Measurements from ENCODE around the gene LBX1. TPM values are rescaled to one million over a fixed set of nuclear protein-coding genes. Genes with fewer than 3 reads are reported as not detected.

The LBX1 gene
- polyA plus RNA-seq, 4 donors = 0.03 to 0.06 TPM; not detected in 2

GRCh38 chr10:101226491-101227428, 2.5 kb downstream of the LBX1 start:
- no peak for DNase-seq (ENCODE audit: low read depth in 4 of 4, low spot score in 2 of 4)

GRCh38 chr10:101225846-101226421, 3.3 kb downstream of the LBX1 start:
- DNase-seq (ENCODE audit: low read depth in 4 of 4, low spot score in 2 of 4) = no peak

- no peak for DNase-seq (ENCODE audit: low read depth in 4 of 4, low spot score in 2 of 4)
Measured at GRCh38 chr10:101224910-101225823, 4.1 kb downstream of the LBX1 start.

GRCh38 chr10:101224060-101224909, 5.0 kb downstream of the LBX1 start:
- no peak for DNase-seq (ENCODE audit: low read depth in 4 of 4, low spot score in 2 of 4)

GRCh38 chr10:101223274-101224059, 5.8 kb downstream of the LBX1 start:
- DNase-seq (ENCODE audit: low read depth in 4 of 4, low spot score in 2 of 4) = no peak

GRCh38 chr10:101222683-101223273, 6.5 kb downstream of the LBX1 start:
- no peak for DNase-seq (ENCODE audit: low read depth in 4 of 4, low spot score in 2 of 4)

- no peak for DNase-seq (ENCODE audit: low read depth in 4 of 4, low spot score in 2 of 4)
Measured at GRCh38 chr10:101221963-101222531, 7.2 kb downstream of the LBX1 start.

- no peak for DNase-seq (ENCODE audit: low read depth in 4 of 4, low spot score in 2 of 4)
Measured at GRCh38 chr10:101221549-101221948, 7.7 kb downstream of the LBX1 start.

GRCh38 chr10:101219946-101220451, 9.3 kb downstream of the LBX1 start:
- DNase-seq (ENCODE audit: low read depth in 4 of 4, low spot score in 2 of 4) = no peak

- DNase-seq (ENCODE audit: low read depth in 4 of 4, low spot score in 2 of 4) = no peak
Measured at GRCh38 chr10:101219139-101219945, 9.9 kb downstream of the LBX1 start.

GRCh38 chr10:101218351-101219138, 10.7 kb downstream of the LBX1 start:
- no peak for DNase-seq (ENCODE audit: low read depth in 4 of 4, low spot score in 2 of 4)

GRCh38 chr10:101217450-101218281, 11.6 kb downstream of the LBX1 start:
- no peak for DNase-seq (ENCODE audit: low read depth in 4 of 4, low spot score in 2 of 4)

- no peak for DNase-seq (ENCODE audit: low read depth in 4 of 4, low spot score in 2 of 4)
Measured at GRCh38 chr10:101217044-101217425, 12.2 kb downstream of the LBX1 start.

- DNase-seq (ENCODE audit: low read depth in 4 of 4, low spot score in 2 of 4) = no peak
Measured at GRCh38 chr10:101216207-101217043, 12.8 kb downstream of the LBX1 start.
